ENCODE results near the gene ZFAND3. TPM values are rescaled to one million over a fixed set of nuclear protein-coding genes. Genes with fewer than 3 reads are reported as not detected.

Gene ZFAND3
- total RNA-seq, 4 donors from 2014 or later: 37.3 to 70.1 (median 55.2) TPM

GRCh38 chr6:38092964-38093363 lies 273.4 kb downstream of the ZFAND3 start:
- DNase-seq (ENCODE audit: extremely low spot score): no peak
- Histone ChIP-seq H3K36me3 (no peaks in the 10 kb centered on the region), H3K27me3 (no peaks in the 10 kb centered on the region), H3K4me1 (peaks cover 0 to 24% (median 15%) of the 10 kb centered on the region in 4 donors), H3K4me3 (no peak overlapping the region), H3K27ac (replicated peaks in 1 of 4) (no peak overlapping the region), H3K9me3 (no peaks in the 10 kb centered on the region)
- no peak for TF ChIP-seq EP300 (IDR thresholded peaks at IDR 0.05)
- TF ChIP-seq POLR2AphosphoS5 (IDR thresholded peaks at IDR 0.05): no peak
- no peak for TF ChIP-seq POLR2A (IDR thresholded peaks at IDR 0.05; ENCODE audit: low read depth)
- TF ChIP-seq CTCF (IDR thresholded peaks at IDR 0.05): no peak
- intact Hi-C loops (cut with DNase I): no loop called here

- Histone ChIP-seq H3K4me1 (peaks cover 0 to 24% (median 14%) of the 10 kb centered on the region in 4 donors), H3K36me3 (no peaks in the 10 kb centered on the region), H3K9me3 (no peaks in the 10 kb centered on the region), H3K4me3 (no peak overlapping the region), H3K27me3 (no peaks in the 10 kb centered on the region), H3K27ac (replicated peaks in 1 of 4) (no peak overlapping the region)
- WGBS: 43% methylated on average over 2 of the region's 2 CpGs
- DNase-seq (ENCODE audit: extremely low spot score): no peak
- TF ChIP-seq CTCF (IDR thresholded peaks at IDR 0.05) (no peak), POLR2AphosphoS5 (IDR thresholded peaks at IDR 0.05) (no peak), EP300 (IDR thresholded peaks at IDR 0.05) (no peak), POLR2A (IDR thresholded peaks at IDR 0.05; ENCODE audit: low read depth) (no peak)
- intact Hi-C loops (cut with DNase I): no loop called here
These were observed 275.5 kb downstream of the ZFAND3 start for GRCh38 chr6:38095054-38095453.

- Histone ChIP-seq H3K36me3 (no peaks in the 10 kb centered on the region), H3K27me3 (no peaks in the 10 kb centered on the region), H3K4me1 (peaks cover 0 to 9% (median 7%) of the 10 kb centered on the region in 4 donors), H3K4me3 (no peak overlapping the region), H3K27ac (replicated peaks in 1 of 4) (no peak overlapping the region), H3K9me3 (no peaks in the 10 kb centered on the region)
- intact Hi-C loops (cut with DNase I): no loop called here
- WGBS: 95% methylated on average over 1 of the region's 1 CpG
- no peak for DNase-seq (ENCODE audit: extremely low spot score)
- TF ChIP-seq EP300 (IDR thresholded peaks at IDR 0.05): no peak
- no peak for TF ChIP-seq POLR2AphosphoS5 (IDR thresholded peaks at IDR 0.05)
- no peak for TF ChIP-seq POLR2A (IDR thresholded peaks at IDR 0.05; ENCODE audit: low read depth)
- no peak for TF ChIP-seq CTCF (IDR thresholded peaks at IDR 0.05)
These were observed 279.7 kb downstream of the ZFAND3 start for GRCh38 chr6:38099221-38099620.

- WGBS: 100% methylated on average over 1 of the region's 1 CpG
- H3K4me3 ChIP-seq: no peak overlapping the region
- intact Hi-C loops (cut with DNase I): no loop called here
- TF ChIP-seq POLR2AphosphoS5 (IDR thresholded peaks at IDR 0.05) (no peak), CTCF (IDR thresholded peaks at IDR 0.05) (no peak), EP300 (IDR thresholded peaks at IDR 0.05) (no peak), POLR2A (IDR thresholded peaks at IDR 0.05; ENCODE audit: low read depth) (no peak)
- H3K27me3 ChIP-seq: no peaks in the 10 kb centered on the region
- no peaks in the 10 kb centered on the region for H3K36me3 ChIP-seq
- DNase-seq (ENCODE audit: extremely low spot score): no peak
- no peaks in the 10 kb centered on the region for H3K9me3 ChIP-seq
- H3K27ac ChIP-seq (replicated peaks in 1 of 4): no peak overlapping the region
- H3K4me1 ChIP-seq: peaks cover 0 to 1% (median under 1%) of the 10 kb centered on the region in 4 donors
These were observed 280.9 kb downstream of the ZFAND3 start for GRCh38 chr6:38100380-38100779.

- H3K36me3 ChIP-seq: peaks cover 0 to 3% (median 0%) of the 10 kb centered on the region in 4 donors
- TF ChIP-seq POLR2A (IDR thresholded peaks at IDR 0.05; ENCODE audit: low read depth) (no peak), EP300 (IDR thresholded peaks at IDR 0.05) (no peak)
- no peak overlapping the region for H3K27ac ChIP-seq (replicated peaks in 1 of 4)
- H3K4me1 ChIP-seq: no peaks in the 10 kb centered on the region
- H3K27me3 ChIP-seq: no peaks in the 10 kb centered on the region
- DNase-seq (ENCODE audit: extremely low spot score): no peak
- intact Hi-C loops (cut with DNase I): no loop called here
- H3K9me3 ChIP-seq: no peaks in the 10 kb centered on the region
- no peak overlapping the region for H3K4me3 ChIP-seq
- WGBS: 96% methylated on average over 3 of the region's 3 CpGs
These were observed 284.4 kb downstream of the ZFAND3 start for GRCh38 chr6:38103921-38104320.
